Thymus (tissue), 11 donors: ENCODE data around the gene TMEM215. TPM values are rescaled to one million over a fixed set of nuclear protein-coding genes. Genes with fewer than 3 reads are reported as not detected.
"Not testable (repeated sequence)": the region's sequence is repeated elsewhere in the genome, so short reads cannot be mapped to it uniquely, and the experiment has no call there.

Source experiments
- DNase-seq, 9 donors: peaks; one replicate each; pipeline ENCODE4 v3.0.0-alpha.2; 2013; ENCODE audit warnings: low spot score in 9 of 9, low read depth in 6 of 9, missing footprints in 1 of 9
- H3K27ac ChIP-seq, 2 donors: one replicate each; pipeline ENCODE4 v1.5.1; 2013; ENCODE audit warnings: control low read depth in 1 of 2, low read depth in 1 of 2, low read length in 1 of 2, mild to moderate bottlenecking in 1 of 2, moderate library complexity in 1 of 2
- H3K27me3 ChIP-seq, 2 donors: one replicate each; pipeline ENCODE4 v1.5.1; 2013; ENCODE audit warnings: low read length in 1 of 2; ENCODE audit not compliant: control insufficient read depth in 2 of 2, insufficient read depth in 1 of 2
- H3K36me3 ChIP-seq, 2 donors: one replicate each; pipeline ENCODE4 v1.5.1; 2013; ENCODE audit warnings: low read length in 1 of 2, mild to moderate bottlenecking in 1 of 2, moderate library complexity in 1 of 2; ENCODE audit not compliant: control insufficient read depth in 2 of 2, insufficient read depth in 2 of 2
- H3K4me1 ChIP-seq, 2 donors: one replicate each; pipeline ENCODE4 v1.5.1; 2013; ENCODE audit warnings: low read length in 2 of 2; ENCODE audit not compliant: control insufficient read depth in 2 of 2, insufficient read depth in 2 of 2
- H3K4me3 ChIP-seq, 2 donors: one replicate each; pipeline ENCODE4 v1.5.1; 2013; ENCODE audit warnings: low read length in 2 of 2, control low read depth in 1 of 2, mild to moderate bottlenecking in 1 of 2
- H3K9me3 ChIP-seq, 2 donors: one replicate each; pipeline ENCODE4 v1.5.1; 2013; ENCODE audit warnings: low read length in 1 of 2, mild to moderate bottlenecking in 1 of 2; ENCODE audit not compliant: control insufficient read depth in 2 of 2, insufficient read depth in 1 of 2
- WGBS: extraction: QIAGEN DNeasy Blood & Tissue Kit; methylation state at CpG from one replicate; pipeline ENCODE4 v1.1.7; 2013; 5-methylcytosine and 5-hydroxymethylcytosine counted together
- polyA plus RNA-seq: library from polyadenylated mRNA; stranded (reverse); fragments of 200-250 nt; gene quantifications from one replicate; pipeline ENCODE4 v1.2.3, GENCODE V29; 2013
- total RNA-seq: library from RNA; stranded (reverse); fragments of 120-200 nt; gene quantifications from one replicate; pipeline ENCODE4 v1.2.4, GENCODE V29; 2013
- donor health status: healthy.

The TMEM215 gene
- total and polyA plus RNA-seq, 2 donors, result 0.02 TPM; not detected in 1

- no peak overlapping the region for H3K4me3 ChIP-seq
- no peak for DNase-seq
- no peaks in the 10 kb centered on the region for H3K36me3 ChIP-seq
These were observed 8.1 kb upstream of the TMEM215 start for GRCh38 chr9:32775283-32775682.

GRCh38 chr9:32776201-32776600 is 7.1 kb upstream of the TMEM215 start:
- WGBS, result 83% methylated on average over 3 of the region's 3 CpGs
- no peaks in the 10 kb centered on the region for H3K9me3 ChIP-seq
- H3K4me1 ChIP-seq, result no peaks in the 10 kb centered on the region
- H3K27ac ChIP-seq, result no peak overlapping the region
- H3K4me3 ChIP-seq, result no peak overlapping the region
- DNase-seq, result no peak
- H3K27me3 ChIP-seq, result peaks cover 0 to 3% of the 10 kb centered on the region in 2 donors
- no peaks in the 10 kb centered on the region for H3K36me3 ChIP-seq

More at GRCh38 chr9:32775283-32775682, 8.1 kb upstream of the TMEM215 start:
- no peaks in the 10 kb centered on the region for H3K27me3 ChIP-seq
- WGBS, result 84% methylated on average over 1 of the region's 1 CpG
- H3K9me3 ChIP-seq, result no peaks in the 10 kb centered on the region
- no peaks in the 10 kb centered on the region for H3K4me1 ChIP-seq
- no peak overlapping the region for H3K27ac ChIP-seq

DNA sequence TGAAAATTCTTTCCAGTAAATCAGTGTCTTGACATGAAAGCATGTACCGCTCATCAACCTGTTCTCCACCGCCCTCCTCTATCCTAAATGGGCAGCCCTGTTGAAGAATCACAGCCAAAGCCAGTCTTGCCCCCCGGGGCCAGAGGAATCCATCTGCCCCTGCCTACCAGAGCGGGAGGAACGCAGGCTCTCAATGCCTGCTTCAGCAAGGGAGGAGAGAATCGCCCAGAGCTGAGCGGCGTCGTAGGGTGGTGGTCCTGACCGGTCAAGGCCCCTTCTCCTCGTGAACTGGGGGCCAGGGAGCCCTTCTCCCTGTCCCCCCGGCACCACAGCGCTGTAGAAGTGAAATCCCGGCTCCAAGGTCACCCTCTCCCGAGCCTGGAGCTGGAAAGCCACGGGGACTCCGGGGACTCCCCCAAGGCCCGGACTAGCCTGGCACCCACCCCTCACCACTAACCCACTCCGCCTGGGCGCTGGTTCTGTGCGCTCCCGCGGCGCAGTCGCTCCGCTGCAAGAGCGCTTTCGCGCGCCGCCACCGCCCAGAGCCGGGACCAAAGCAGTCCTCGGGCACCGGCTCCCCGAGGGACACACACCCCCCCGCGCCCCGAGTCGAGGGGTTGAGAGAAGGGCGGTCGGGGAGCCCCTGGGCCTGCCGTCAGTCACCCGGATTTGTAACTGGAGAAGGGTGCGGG is 718 bp upstream of the TMEM215 start:
- 7% methylated on average over 45 of the region's 45 CpGs for WGBS
- H3K27me3 ChIP-seq, result peaks cover 33 to 37% of the 10 kb centered on the region in 2 donors
- DNase-seq, result no peak

GRCh38 chr9:32787816-32788215 is 4.5 kb downstream of the TMEM215 start:
- no peak overlapping the region for H3K4me3 ChIP-seq
- no peak for DNase-seq
- 83% methylated on average over 2 of the region's 2 CpGs for WGBS
- no peak overlapping the region for H3K27ac ChIP-seq
- no peaks in the 10 kb centered on the region for H3K36me3 ChIP-seq
- H3K4me1 ChIP-seq, result no peaks in the 10 kb centered on the region
- H3K27me3 ChIP-seq, result peaks cover 21 to 23% of the 10 kb centered on the region in 2 donors
- H3K9me3 ChIP-seq, result peaks cover 0 to 4% of the 10 kb centered on the region in 2 donors

More for the DNA sequence above, 718 bp upstream of the TMEM215 start:
- Histone ChIP-seq H3K36me3 (no peaks in the 10 kb centered on the region), H3K27ac (no peak overlapping the region), H3K9me3 (peaks cover 0 to 5% of the 10 kb centered on the region in 2 donors), H3K4me1 (no peaks in the 10 kb centered on the region), H3K4me3 (no peak overlapping the region)

GRCh38 chr9:32796015-32796414 is 12.7 kb downstream of the TMEM215 start:
- not testable (repeated sequence) for H3K27me3 ChIP-seq, H3K36me3 ChIP-seq, H3K9me3 ChIP-seq, DNase-seq, H3K4me1 ChIP-seq, H3K4me3 ChIP-seq, H3K27ac ChIP-seq
- WGBS, result 64% methylated on average over 3 of the region's 3 CpGs

GRCh38 chr9:32801530-32801929 is 18.2 kb downstream of the TMEM215 start:
- no peaks in the 10 kb centered on the region for H3K9me3 ChIP-seq
- no peaks in the 10 kb centered on the region for H3K27me3 ChIP-seq
- no peak for DNase-seq
- H3K4me3 ChIP-seq, result no peak overlapping the region
- no peak overlapping the region for H3K27ac ChIP-seq
- H3K4me1 ChIP-seq, result no peaks in the 10 kb centered on the region
- H3K36me3 ChIP-seq, result no peaks in the 10 kb centered on the region
- 92% methylated on average over 1 of the region's 1 CpG for WGBS

GRCh38 chr9:32807217-32807616 is 23.9 kb downstream of the TMEM215 start:
- H3K9me3 ChIP-seq, result no peaks in the 10 kb centered on the region
- H3K36me3 ChIP-seq, result no peaks in the 10 kb centered on the region
- no peak overlapping the region for H3K27ac ChIP-seq
- H3K27me3 ChIP-seq, result no peaks in the 10 kb centered on the region
- H3K4me1 ChIP-seq, result no peaks in the 10 kb centered on the region
- WGBS, result 97% methylated on average over 1 of the region's 1 CpG
- no peak for DNase-seq
- no peak overlapping the region for H3K4me3 ChIP-seq

DNA sequence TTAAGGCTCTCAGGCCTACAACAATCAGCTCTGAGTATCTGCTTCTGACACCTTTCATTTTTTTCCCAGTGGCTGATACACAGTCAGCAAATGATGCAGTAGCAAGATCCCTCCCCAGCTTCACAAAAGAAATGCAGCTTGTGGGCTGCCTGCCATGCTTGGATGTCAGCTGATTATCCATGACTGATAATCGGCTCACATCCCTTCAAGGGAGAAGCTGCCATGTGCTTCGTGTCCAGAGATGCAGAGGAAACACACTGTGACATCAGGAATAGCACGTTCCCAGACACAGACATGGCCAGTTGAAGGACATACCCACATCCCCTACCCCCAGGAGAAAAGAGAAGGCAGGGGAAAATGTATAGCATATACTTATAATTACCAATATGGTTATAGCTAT is 27.9 kb downstream of the TMEM215 start:
- Histone ChIP-seq H3K27ac (no peak overlapping the region), H3K9me3 (no peaks in the 10 kb centered on the region), H3K4me3 (no peak overlapping the region), H3K4me1 (no peaks in the 10 kb centered on the region), H3K27me3 (no peaks in the 10 kb centered on the region), H3K36me3 (no peaks in the 10 kb centered on the region)
- 85% methylated on average over 3 of the region's 3 CpGs for WGBS
- no peak for DNase-seq

DNA sequence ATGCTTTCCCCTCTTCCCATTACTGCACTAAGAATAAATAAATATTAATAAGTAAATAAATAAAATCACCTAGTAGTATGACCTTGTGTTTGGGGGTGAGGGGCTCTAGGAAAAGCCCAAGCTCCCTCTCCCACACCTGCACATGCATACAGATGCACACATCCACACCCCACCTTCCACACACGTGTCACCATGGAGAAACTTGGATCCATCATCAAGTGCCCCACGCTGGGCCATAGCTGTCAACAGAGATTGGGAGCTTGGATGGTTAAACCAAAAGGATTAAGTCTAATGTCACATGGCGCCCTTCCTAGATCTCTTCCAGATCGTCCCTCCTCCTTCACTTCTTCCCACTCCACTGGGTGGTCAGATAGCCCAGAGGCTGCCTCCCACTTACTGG is 37.0 kb downstream of the TMEM215 start:
- Histone ChIP-seq H3K27ac (no peak overlapping the region), H3K36me3 (no peaks in the 10 kb centered on the region), H3K4me1 (no peaks in the 10 kb centered on the region), H3K27me3 (no peaks in the 10 kb centered on the region), H3K9me3 (no peaks in the 10 kb centered on the region), H3K4me3 (no peak overlapping the region)
- 88% methylated on average over 4 of the region's 4 CpGs for WGBS
- DNase-seq, result no peak
